HG03558 (cell line): ENCODE results near the gene DONSON.

ENCODE experiments used
- ATAC-seq: cut with Tn5 transposase; IDR thresholded peaks from one replicate; pipeline ENCODE4 v1.9.1; 2021; ENCODE audit warnings: moderate number of reproducible peaks; ENCODE audit not compliant: unreplicated experiment; ENCODE audit errors: extremely low read depth

DONSON gene

DNA sequence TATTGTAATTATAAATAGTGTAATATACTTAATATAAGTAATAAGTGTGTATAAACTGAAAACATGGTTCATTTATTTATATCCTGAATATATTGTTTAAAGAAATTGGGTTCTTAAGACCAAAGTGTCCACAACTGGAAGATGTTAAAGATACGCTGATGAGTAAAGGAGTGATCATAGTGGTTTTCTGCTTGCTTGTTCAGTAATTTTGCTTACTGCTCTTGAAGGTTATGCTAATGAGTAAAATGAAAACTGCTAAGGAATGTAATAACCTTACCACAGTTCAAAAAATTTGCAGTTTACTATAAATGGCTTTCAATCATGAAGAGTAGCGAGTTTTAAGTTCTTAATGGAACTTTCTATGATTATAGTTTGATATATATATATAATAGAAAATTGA, 22.0 kb downstream of the DONSON start:
- no peak for ATAC-seq

DNA sequence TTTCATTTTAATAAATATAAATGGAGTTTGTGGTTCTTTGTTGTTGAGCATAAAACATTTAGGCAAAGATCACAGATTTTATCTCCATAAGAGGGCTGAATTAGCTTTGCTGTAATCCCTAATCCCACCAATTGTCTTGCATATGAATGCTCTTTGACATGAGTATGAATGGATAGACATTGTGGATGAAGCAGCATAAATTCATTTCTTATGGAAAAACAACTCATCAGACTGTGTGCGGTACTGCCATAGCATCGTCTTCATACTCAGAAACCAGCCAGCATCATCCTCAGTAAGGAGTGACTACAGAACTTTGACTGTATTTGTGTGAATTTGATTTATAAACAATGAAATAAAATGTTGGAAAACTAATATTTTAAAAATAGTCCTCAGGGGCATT, 26.1 kb downstream of the DONSON start:
- no peak for ATAC-seq

DNA sequence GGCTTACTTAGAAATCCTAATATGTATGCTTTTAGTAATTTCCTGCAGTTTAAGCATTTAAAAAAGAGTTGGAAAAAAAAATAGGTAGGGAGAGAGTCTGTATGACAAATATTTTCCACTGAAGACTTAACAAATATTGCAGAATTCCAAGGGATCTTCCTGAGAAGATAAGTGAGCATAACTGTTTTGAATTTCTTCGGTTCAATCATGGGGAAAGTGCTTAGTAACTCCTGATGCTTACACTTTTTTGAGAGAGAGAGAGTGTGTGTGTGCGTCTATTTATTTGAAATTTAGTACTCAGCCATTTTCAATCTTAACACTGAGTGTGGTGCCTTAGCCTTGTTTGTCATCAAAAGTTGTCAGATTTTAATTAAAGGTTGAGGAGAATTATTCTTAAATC, 27.1 kb downstream of the DONSON start:
- ATAC-seq = no peak

DNA sequence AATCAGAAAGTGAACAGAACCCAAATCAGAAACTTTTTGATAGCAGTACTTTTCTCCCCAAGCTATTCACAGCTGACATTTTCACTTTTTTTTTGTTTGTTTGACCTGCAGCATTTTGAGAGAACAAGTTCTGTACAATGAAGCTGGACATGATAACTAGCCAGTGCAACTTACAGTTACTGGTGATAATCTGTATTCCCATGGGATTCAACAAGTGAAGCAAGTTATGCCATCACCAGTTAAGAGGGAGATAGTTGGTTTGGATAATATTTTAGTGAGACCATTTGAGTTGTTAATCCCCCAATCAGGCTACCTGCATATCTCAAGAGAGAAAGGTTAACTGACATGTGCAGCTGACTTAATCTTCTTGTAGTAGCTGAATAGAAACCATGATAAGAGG, 27.5 kb downstream of the DONSON start:
- no peak for ATAC-seq

DNA sequence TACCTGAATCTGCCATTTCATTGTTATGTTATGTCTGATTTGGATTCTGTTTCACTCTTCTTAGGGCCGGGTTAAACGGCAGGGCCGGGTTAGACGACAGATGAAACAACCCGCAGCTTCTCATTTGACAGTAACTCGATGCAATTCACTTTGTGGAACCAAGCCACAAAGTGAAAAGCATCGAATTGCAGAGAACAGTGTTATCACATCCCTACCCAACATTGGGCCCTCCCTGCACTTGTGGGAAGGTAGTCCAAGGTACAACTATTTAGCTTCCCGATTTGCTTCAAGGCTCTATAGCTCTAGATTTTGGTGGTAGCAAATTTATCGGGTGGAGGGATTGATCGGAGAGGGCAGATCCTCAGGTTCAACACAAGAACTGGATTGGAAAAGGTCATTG, 28.7 kb downstream of the DONSON start:
- no peak for ATAC-seq

DNA sequence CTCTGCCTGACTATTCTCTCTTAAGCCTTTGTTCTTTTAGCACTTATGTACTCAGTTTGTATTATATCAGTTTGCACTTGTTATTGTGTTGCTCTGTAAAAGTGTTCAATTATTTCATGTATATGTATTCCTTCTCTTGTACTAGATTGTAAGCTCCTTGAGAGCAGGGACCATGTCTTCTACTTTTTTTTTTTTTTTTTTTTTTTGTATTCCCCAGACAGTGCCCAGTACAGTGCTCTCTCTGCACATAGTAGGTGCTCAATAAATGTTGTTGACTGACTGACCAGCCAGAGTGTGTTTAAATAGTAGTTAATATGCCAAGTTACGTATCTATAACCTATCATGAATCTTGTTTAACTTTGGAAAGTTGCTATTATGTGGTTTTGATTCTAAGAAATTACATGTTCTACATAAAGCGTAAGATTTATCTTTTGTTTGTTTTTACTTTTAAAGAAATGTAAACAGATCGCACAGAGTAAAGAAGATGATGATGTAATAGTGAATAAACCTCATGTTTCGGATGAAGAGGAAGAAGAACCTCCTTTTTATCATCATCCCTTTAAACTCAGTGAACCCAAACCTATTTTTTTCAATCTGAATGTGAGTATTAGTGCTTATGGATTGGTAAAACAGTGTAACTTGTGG, 29.6 kb downstream of the DONSON start:
- no peak for ATAC-seq

DNA sequence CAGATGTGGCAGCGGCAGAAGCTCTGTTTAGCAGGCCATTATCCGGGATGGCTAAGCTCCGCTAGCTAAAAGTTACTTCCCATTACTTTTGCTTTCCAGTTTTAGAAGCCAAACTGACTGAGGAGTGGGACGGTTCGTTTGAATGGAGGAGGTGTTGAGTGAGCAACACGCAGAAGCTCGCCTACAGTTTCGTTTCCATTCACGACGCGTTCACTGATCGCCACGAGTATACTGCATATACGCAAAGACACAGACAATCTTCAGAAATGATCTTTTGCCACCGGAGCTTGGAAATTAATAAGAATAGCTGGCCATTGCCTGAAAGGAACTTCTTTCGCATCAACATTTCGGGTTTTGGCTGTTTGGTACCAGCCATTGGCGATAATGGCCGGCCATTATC, 31.0 kb downstream of the DONSON start:
- no peak for ATAC-seq

DNA sequence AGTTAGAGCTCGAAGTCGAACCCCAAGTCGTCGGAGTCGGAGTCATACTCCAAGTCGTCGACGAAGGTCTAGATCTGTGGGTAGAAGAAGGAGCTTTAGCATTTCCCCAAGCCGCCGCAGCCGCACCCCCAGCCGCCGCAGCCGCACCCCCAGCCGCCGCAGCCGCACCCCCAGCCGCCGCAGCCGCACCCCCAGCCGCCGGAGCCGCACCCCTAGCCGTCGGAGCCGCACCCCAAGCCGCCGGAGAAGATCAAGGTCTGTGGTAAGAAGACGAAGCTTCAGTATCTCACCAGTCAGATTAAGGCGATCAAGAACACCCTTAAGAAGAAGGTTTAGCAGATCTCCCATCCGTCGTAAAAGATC, 33.5 kb downstream of the DONSON start:
- no peak for ATAC-seq

DNA sequence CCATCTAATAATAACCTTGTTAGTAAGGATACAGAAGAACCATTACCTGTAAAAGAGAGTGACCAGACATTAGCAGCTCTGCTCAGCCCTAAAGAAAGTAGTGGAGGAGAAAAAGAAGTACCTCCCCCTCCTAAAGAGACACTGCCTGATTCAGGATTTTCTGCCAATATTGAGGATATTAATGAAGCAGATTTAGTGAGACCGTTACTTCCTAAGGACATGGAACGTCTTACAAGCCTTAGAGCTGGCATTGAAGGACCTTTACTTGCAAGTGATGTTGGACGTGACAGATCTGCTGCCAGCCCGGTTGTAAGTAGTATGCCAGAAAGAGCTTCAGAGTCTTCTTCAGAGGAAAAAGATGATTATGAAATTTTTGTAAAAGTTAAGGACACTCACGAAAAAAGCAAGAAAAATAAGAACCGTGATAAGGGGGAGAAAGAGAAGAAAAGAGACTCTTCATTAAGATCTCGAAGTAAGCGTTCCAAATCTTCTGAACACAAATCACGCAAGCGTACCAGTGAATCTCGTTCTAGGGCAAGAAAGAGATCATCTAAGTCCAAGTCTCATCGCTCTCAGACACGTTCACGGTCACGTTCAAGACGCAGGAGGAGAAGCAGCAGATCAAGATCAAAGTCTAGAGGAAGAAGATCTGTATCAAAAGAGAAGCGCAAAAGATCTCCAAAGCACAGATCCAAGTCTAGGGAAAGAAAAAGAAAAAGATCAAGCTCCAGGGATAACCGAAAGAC, 34.1 kb downstream of the DONSON start:
- ATAC-seq = no peak

DNA sequence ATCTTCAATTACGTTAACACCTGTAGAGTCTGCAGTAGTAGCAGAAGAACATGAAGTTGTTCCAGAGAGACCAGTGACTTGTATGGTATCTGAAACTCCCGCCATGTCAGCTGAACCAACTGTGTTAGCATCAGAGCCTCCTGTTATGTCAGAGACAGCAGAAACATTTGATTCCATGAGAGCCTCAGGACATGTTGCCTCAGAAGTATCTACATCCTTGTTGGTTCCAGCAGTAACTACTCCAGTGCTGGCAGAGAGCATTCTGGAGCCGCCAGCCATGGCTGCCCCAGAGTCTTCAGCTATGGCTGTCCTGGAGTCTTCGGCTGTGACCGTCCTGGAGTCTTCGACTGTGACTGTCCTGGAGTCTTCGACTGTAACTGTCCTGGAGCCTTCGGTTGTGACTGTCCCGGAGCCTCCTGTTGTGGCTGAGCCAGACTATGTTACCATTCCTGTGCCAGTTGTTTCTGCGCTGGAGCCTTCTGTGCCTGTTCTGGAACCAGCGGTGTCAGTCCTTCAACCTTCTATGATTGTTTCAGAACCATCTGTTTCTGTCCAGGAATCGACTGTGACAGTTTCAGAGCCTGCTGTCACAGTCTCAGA, 35.4 kb downstream of the DONSON start:
- ATAC-seq = no peak

DNA sequence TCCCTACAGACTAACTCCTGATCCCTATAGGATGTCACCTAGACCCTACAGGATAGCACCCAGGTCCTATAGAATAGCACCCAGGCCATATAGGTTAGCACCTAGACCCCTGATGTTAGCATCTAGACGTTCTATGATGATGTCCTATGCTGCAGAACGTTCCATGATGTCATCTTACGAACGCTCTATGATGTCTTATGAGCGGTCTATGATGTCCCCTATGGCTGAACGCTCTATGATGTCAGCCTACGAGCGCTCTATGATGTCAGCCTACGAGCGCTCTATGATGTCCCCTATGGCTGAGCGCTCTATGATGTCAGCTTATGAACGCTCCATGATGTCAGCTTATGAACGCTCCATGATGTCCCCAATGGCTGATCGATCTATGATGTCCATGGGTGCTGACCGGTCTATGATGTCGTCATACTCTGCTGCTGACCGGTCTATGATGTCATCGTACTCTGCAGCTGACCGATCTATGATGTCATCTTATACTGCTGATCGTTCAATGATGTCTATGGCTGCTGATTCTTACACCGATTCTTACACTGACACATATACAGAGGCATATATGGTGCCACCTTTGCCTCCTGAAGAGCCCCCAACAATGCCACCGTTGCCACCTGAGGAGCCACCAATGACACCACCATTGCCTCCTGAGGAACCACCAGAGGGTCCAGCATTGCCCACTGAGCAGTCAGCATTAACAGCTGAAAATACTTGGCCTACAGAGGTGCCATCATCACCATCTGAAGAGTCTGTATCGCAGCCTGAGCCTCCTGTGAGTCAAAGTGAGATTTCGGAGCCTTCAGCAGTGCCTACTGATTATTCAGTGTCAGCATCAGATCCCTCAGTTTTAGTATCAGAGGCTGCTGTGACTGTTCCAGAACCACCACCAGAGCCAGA, 36.1 kb downstream of the DONSON start:
- ATAC-seq = no peak

DNA sequence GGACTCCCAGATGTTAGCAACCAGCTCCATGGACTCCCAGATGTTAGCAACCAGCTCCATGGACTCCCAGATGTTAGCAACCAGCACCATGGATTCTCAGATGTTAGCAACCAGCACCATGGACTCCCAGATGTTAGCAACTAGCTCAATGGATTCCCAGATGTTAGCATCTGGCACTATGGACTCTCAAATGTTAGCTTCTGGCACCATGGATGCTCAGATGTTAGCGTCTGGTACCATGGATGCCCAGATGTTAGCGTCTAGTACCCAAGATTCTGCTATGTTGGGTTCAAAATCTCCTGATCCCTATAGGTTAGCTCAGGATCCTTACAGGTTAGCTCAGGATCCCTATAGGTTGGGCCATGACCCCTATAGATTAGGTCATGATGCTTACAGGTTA, 36.8 kb downstream of the DONSON start:
- no peak for ATAC-seq

DNA sequence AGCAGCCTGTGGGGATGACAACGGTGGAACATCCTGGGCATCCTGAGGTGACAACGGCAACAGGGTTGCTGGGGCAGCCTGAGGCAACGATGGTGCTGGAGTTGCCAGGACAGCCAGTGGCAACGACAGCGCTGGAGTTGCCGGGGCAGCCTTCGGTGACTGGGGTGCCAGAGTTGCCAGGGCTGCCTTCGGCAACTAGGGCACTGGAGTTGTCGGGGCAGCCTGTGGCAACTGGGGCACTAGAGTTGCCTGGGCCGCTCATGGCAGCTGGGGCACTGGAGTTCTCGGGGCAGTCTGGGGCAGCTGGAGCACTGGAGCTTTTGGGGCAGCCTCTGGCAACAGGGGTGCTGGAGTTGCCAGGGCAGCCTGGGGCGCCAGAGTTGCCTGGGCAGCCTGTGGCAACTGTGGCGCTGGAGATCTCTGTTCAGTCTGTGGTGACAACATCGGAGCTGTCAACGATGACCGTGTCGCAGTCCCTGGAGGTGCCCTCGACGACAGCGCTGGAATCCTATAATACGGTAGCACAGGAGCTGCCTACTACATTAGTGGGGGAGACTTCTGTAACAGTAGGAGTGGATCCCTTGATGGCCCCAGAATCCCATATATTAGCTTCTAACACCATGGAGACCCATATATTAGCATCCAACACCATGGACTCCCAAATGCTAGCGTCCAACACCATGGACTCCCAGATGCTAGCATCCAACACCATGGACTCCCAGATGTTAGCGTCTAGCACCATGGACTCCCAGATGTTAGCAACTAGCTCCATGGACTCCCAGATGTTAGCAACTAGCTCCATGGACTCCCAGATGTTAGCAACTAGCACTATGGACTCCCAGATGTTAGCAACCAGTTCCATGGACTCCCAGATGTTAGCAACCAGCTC, 37.5 kb downstream of the DONSON start:
- ATAC-seq = no peak

DNA sequence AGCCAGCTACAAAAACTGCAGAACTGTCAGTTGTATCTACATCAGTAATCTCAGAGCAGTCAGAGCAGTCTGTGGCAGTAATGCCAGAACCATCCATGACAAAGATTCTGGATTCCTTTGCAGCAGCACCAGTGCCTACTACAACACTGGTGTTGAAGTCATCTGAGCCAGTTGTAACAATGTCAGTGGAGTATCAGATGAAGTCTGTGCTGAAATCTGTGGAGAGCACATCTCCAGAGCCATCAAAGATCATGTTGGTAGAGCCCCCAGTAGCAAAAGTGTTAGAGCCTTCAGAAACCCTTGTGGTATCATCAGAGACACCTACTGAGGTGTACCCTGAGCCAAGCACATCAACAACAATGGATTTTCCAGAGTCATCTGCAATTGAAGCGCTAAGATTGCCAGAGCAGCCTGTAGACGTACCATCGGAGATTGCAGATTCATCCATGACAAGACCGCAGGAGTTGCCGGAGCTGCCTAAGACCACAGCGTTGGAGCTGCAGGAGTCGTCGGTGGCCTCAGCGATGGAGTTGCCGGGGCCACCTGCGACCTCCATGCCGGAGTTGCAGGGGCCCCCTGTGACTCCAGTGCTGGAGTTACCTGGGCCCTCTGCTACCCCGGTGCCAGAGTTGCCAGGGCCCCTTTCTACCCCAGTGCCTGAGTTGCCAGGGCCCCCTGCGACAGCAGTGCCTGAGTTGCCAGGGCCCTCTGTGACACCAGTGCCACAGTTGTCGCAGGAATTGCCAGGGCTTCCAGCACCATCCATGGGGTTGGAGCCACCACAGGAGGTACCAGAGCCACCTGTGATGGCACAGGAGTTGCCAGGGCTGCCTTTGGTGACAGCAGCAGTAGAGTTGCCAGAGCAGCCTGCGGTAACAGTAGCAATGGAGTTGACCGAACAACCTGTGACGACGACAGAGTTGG, 38.4 kb downstream of the DONSON start:
- no peak for ATAC-seq

DNA sequence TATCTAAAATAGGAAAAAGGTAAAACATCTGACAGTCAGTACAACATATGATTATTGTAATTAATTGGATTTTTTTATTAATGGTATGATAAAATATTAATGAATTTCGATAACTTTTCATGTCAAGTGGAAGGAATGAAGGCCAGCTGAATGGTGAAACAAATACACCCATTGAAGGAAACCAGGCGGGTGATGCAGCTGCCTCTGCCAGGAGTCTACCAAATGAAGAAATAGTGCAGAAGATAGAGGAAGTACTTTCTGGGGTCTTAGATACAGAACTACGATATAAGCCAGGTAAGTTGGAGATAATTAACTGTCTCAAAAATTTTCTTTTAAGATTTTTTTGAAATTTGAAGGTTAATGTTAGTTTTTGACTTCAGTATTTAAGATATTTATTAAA, 42.4 kb downstream of the DONSON start:
- ATAC-seq = no peak

DNA sequence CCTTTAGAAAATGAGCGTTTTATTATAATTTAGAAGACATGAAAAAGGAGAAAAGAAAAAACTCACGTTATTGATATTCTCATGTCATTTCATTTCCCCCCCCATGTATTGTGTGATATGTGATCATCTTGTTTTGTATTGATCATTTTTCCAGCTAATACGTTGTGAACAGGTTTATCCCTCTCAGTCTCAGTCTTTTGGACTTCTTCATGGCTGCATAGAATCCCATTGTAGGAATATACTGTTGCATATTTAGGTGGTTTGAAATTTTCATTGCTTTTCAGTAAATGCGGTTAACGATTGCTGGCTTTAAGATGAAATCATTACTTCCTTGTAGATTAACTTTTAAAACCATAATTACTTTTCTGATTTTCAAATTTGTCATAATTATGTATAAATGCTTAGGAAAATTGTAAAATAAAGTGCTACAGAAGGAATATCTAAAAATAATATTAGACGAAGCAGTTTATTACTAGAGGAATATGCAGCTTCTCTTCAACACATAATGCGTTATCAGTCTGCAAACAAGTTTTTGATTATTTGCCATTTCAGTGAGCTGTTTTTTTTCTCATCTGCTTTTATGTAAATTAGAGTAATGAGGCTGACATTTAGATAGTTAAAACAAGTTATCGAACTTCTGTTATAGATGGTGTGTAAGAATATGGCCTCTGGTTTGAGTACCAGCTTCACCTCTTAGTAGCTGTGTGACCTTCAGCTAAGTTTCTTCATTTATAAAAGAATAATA, 43.9 kb downstream of the DONSON start:
- ATAC-seq = no peak

DNA sequence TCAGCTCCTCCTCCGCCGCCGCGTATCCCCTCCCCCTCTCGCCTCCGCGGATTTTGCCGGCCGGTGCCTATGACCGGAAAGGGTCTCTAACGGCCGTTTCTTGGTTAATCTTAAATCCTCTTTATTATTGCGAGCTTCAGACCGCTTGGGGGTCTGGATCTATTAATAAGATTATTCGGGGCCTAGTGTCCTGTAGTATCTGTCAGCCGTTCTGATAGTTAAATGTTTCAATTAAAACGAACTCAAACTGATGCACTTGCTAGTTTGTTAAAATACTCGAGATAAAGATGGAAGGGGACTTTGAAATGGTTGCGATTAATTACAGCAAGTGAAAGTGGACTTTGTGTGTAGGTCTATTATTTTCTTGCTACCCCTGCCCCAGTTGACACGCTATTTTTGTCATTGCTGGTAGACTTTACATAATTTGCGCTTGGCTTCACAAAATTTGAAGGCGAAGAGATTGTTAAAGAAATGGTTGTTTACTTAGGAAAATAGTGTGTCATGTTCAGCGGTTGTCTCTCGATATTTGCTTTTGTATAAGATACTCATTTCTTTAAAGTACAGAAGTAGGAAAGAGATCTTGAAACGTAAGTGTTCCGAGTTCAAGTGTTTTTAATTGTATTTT, 44.9 kb downstream of the DONSON start:
- no peak for ATAC-seq
